ENCODE data around the gene KRTAP17-1. TPM values are rescaled to one million over a fixed set of nuclear protein-coding genes. Genes with fewer than 3 reads are reported as not detected.

The KRTAP17-1 gene
- polyA plus RNA-seq, 1 of the 3 experiments (the other 2 are of a cell fraction): not detected

DNA sequence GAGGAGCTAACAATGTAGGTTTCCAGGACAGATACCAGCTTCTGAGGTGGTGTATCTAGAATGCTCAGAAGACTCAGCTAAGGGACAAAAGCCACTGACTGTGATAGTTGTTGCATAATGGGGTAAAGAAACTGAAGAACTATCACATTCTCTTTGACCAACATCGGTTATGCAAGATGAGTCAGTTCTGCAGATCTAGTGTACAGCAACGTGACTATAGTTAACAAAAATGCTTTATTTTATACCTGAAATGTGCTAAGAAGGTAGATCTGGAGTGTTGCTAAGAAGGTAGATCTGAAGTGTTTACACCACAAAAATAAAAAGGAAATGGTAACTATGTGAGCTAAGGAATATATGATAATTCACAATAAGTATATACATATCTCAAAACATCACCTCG, 47.8 kb downstream of the KRTAP17-1 start:
- H3K4me2 ChIP-seq: no peak overlapping the region
- H3K36me3 ChIP-seq (replicated peaks in 1 of 2; ENCODE audit: control insufficient read depth in 1 of 2, insufficient read depth in 2 of 2, low read length in 1 of 2): no peaks in the 10 kb centered on the region
- no peaks in the 10 kb centered on the region for H3K79me2 ChIP-seq (ENCODE audit: insufficient read depth)
- TF ChIP-seq RAD21 (IDR thresholded peaks at IDR 0.05; ENCODE audit: low read length) (no peak), SIN3A (IDR thresholded peaks at IDR 0.05; ENCODE audit: borderline replicate concordance, low read depth, low read length) (no peak), TAF1 (IDR thresholded peaks at IDR 0.05; ENCODE audit: borderline replicate concordance, low read depth, low read length) (no peak), EP300 (IDR thresholded peaks at IDR 0.05; ENCODE audit: borderline replicate concordance in 1 of 2, low read depth in 1 of 2, low read length in 1 of 2) (no peak), MEF2A (IDR thresholded peaks at IDR 0.05; ENCODE audit: borderline replicate concordance, low read depth) (no peak), ELF1 (IDR thresholded peaks at IDR 0.05) (no peak), GABPA (IDR thresholded peaks at IDR 0.05; ENCODE audit: low read depth) (no peak), RCOR1 (IDR thresholded peaks at IDR 0.05; ENCODE audit: low read length) (no peak), NRF1 (IDR thresholded peaks at IDR 0.05; ENCODE audit: low read depth, low read length) (no peak), SMC3 (IDR thresholded peaks at IDR 0.05; ENCODE audit: low read depth, low read length) (no peak), CHD2 (IDR thresholded peaks at IDR 0.05; ENCODE audit: low read length, partially characterized antibody) (no peak), RXRA (IDR thresholded peaks at IDR 0.05; ENCODE audit: borderline replicate concordance, low read depth) (no peak)
- TF ChIP-seq, protein P1, sequence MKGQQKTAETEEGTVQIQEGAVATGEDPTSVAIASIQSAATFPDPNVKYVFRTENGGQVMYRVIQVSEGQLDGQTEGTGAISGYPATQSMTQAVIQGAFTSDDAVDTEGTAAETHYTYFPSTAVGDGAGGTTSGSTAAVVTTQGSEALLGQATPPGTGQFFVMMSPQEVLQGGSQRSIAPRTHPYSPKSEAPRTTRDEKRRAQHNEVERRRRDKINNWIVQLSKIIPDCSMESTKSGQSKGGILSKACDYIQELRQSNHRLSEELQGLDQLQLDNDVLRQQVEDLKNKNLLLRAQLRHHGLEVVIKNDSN (IDR thresholded peaks at IDR 0.05; ENCODE audit: borderline replicate concordance, low read depth): no peak
- TF ChIP-seq, protein P2, sequence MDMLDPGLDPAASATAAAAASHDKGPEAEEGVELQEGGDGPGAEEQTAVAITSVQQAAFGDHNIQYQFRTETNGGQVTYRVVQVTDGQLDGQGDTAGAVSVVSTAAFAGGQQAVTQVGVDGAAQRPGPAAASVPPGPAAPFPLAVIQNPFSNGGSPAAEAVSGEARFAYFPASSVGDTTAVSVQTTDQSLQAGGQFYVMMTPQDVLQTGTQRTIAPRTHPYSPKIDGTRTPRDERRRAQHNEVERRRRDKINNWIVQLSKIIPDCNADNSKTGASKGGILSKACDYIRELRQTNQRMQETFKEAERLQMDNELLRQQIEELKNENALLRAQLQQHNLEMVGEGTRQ (IDR thresholded peaks at IDR 0.05; ENCODE audit: borderline replicate concordance, low read depth, low read length): no peak
- no peak for DNase-seq
- no peaks in the 10 kb centered on the region for H3K9me3 ChIP-seq
- ChIA-PET CTCF (no interaction called here), POLR2A (no interaction called here)
- WGBS (ENCODE audit: low lambda C conversion rate): 61% methylated on average over 3 of the region's 3 CpGs
- no peak overlapping the region for H3K4me3 ChIP-seq (ENCODE audit: low read depth in 2 of 2, low read length in 1 of 2)
- no peaks in the 10 kb centered on the region for H3K4me1 ChIP-seq (ENCODE audit: control insufficient read depth in 1 of 2, insufficient read depth in 2 of 2, low read depth in 1 of 2, low read length in 1 of 2)
- H3F3A ChIP-seq (replicated peaks; ENCODE audit: insufficient read depth): no peaks in the 10 kb centered on the region
- no peak overlapping the region for H3K9ac ChIP-seq
- no peaks in the 10 kb centered on the region for H3K9me2 ChIP-seq
- no peaks in the 10 kb centered on the region for H4K20me1 ChIP-seq (ENCODE audit: insufficient read depth)
- H3K27ac ChIP-seq (ENCODE audit: low read depth in 2 of 2, low read length in 1 of 2): no peak overlapping the region
- no peak overlapping the region for H2AFZ ChIP-seq (ENCODE audit: low read depth)
- H3K27me3 ChIP-seq (ENCODE audit: insufficient read depth): peaks cover 4% of the 10 kb centered on the region; the same call in 1 of the 2 replicates

DNA sequence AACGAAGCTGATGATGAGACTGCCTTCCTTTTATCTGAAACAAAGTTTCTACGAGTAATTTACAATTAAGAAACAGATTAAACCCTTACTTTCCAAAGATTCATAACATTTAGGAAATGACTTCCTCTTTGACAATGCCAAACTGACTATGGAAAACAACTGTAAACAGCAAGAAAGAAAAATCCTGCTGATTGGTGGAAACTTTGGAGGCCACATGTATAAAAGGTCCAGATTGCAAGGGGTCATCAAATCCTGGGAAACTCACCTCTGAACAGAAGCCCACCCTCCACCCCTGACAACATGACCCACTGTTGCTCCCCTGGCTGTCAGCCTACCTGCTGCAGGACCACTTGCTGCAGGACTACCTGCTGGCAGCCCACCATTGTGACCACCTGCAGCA, 50.4 kb downstream of the KRTAP17-1 start, which contains the start of gene KRTAP9-6:
Gene KRTAP9-6 (plus strand): TSS at position 301 of the 400 bp plus-strand sequence. CDS start 0 bp downstream, at position 301.
- ChIA-PET POLR2A (no interaction called here), CTCF (no interaction called here)
- H3F3A ChIP-seq (replicated peaks; ENCODE audit: insufficient read depth): no peaks in the 10 kb centered on the region
- no peak for DNase-seq
- 5% methylated on average over 2 of the region's 2 CpGs for WGBS (ENCODE audit: low lambda C conversion rate)
- H3K36me3 ChIP-seq (replicated peaks in 1 of 2; ENCODE audit: control insufficient read depth in 1 of 2, insufficient read depth in 2 of 2, low read length in 1 of 2): no peaks in the 10 kb centered on the region
- H3K9ac ChIP-seq: no peak within 1 kb of the TSS
- H3K27me3 ChIP-seq (ENCODE audit: insufficient read depth): peaks cover 8% of the 10 kb centered on the region; the same call in 1 of the 2 replicates
- H3K4me1 ChIP-seq (ENCODE audit: control insufficient read depth in 1 of 2, insufficient read depth in 2 of 2, low read depth in 1 of 2, low read length in 1 of 2): no peaks in the 10 kb centered on the region
- H3K4me2 ChIP-seq: no peak within 1 kb of the TSS
- TF ChIP-seq YY1 (IDR thresholded peaks at IDR 0.05; ENCODE audit: low read depth): no peak
- no peak for TF ChIP-seq GATA2 (CRISPR knock-in tag; IDR thresholded peaks at IDR 0.05)
- no peak for TF ChIP-seq MEF2A (IDR thresholded peaks at IDR 0.05; ENCODE audit: borderline replicate concordance, low read depth)
- no peak for TF ChIP-seq POLR2AphosphoS5 (IDR thresholded peaks at IDR 0.05; ENCODE audit: low read depth, low read length)
- no peaks in the 10 kb centered on the region for H3K9me3 ChIP-seq
- H3K27ac ChIP-seq (ENCODE audit: low read depth in 2 of 2, low read length in 1 of 2): no peak within 1 kb of the TSS
- H4K20me1 ChIP-seq (ENCODE audit: insufficient read depth): no peaks in the 10 kb centered on the region
- no peak within 1 kb of the TSS for H2AFZ ChIP-seq (ENCODE audit: low read depth)
- no peaks in the 10 kb centered on the region for H3K9me2 ChIP-seq
- no peak within 1 kb of the TSS for H3K4me3 ChIP-seq (ENCODE audit: low read depth in 2 of 2, low read length in 1 of 2)
- no peaks in the 10 kb centered on the region for H3K79me2 ChIP-seq (ENCODE audit: insufficient read depth)

Small RNAs within 50 kb of the gene (small RNA-seq; reads per million reads assigned to genes)
- gene KRTAP9-10P: 0 reads per million in 7 experiments

Other genes starting within 250 kb of the KRTAP17-1 start
- not detected in 2 replicates for gene KRTAP2-4, start 249.8 kb downstream of the KRTAP17-1 start, polyA plus RNA-seq (2012; rRNA removed)
- gene KRTAP4-7, start 231.6 kb downstream of the KRTAP17-1 start, polyA plus RNA-seq (2012; rRNA removed): not detected in 2 replicates
- gene KRTAP4-8, start 217.6 kb downstream of the KRTAP17-1 start, polyA plus RNA-seq (2012; rRNA removed): not detected in 2 replicates
- gene KRTAP4-16, start 213.5 kb downstream of the KRTAP17-1 start, polyA plus RNA-seq (2012; rRNA removed): not detected in 2 replicates
- gene KRTAP4-9, start 210.3 kb downstream of the KRTAP17-1 start, polyA plus RNA-seq (2012; rRNA removed): not detected in 2 replicates
- gene KRTAP4-11, start 197.3 kb downstream of the KRTAP17-1 start, polyA plus RNA-seq (2012; rRNA removed): not detected in 2 replicates
- not detected in 2 replicates for gene KRTAP4-12, start 191.5 kb downstream of the KRTAP17-1 start, polyA plus RNA-seq (2012; rRNA removed)
- not detected in 2 replicates for gene KRTAP4-6, start 175.2 kb downstream of the KRTAP17-1 start, polyA plus RNA-seq (2012; rRNA removed)
- gene KRTAP4-5, start 165.9 kb downstream of the KRTAP17-1 start, polyA plus RNA-seq (2012; rRNA removed): not detected in 2 replicates
- gene KRTAP4-4, start 155.0 kb downstream of the KRTAP17-1 start, polyA plus RNA-seq (2012; rRNA removed): not detected in 2 replicates
- gene KRTAP4-3, start 147.5 kb downstream of the KRTAP17-1 start, polyA plus RNA-seq (2012; rRNA removed): not detected in 2 replicates
- gene KRTAP4-2, start 137.5 kb downstream of the KRTAP17-1 start, polyA plus RNA-seq (2012; rRNA removed): not detected in 2 replicates
- gene KRTAP4-1, start 130.8 kb downstream of the KRTAP17-1 start, polyA plus RNA-seq (2012; rRNA removed): not detected in 2 replicates
- gene KRTAP9-1, start 125.8 kb downstream of the KRTAP17-1 start, polyA plus RNA-seq (2012; rRNA removed): not detected in 2 replicates
- gene KRTAP9-2, start 89.1 kb downstream of the KRTAP17-1 start, polyA plus RNA-seq (2012; rRNA removed): not detected in 2 replicates
- not detected in 2 replicates for gene KRTAP9-3, start 83.3 kb downstream of the KRTAP17-1 start, polyA plus RNA-seq (2012; rRNA removed)
- gene KRTAP9-8, start 77.7 kb downstream of the KRTAP17-1 start, polyA plus RNA-seq (2012; rRNA removed): not detected in 2 replicates
- gene KRTAP9-4, start 66.0 kb downstream of the KRTAP17-1 start, polyA plus RNA-seq (2012; rRNA removed): not detected in 2 replicates
- not detected in 2 replicates for gene KRTAP9-9, start 60.3 kb downstream of the KRTAP17-1 start, polyA plus RNA-seq (2012; rRNA removed)
- not detected in 2 replicates for gene KRTAP9-6, start 50.3 kb downstream of the KRTAP17-1 start, polyA plus RNA-seq (2012; rRNA removed)
- gene KRTAP9-7, start 40.0 kb downstream of the KRTAP17-1 start, polyA plus RNA-seq (2012; rRNA removed): not detected in 2 replicates
- not detected in 2 replicates for gene KRTAP29-1, start 12.9 kb downstream of the KRTAP17-1 start, polyA plus RNA-seq (2012; rRNA removed)
- not detected in 2 replicates for gene KRTAP16-1, start 6.4 kb downstream of the KRTAP17-1 start, polyA plus RNA-seq (2012; rRNA removed)
- gene KRT33A, start 35.1 kb upstream of the KRTAP17-1 start, polyA plus RNA-seq (2012; rRNA removed): not detected in 2 replicates
- gene KRT33B, start 54.1 kb upstream of the KRTAP17-1 start, polyA plus RNA-seq (2012; rRNA removed): 0.08 TPM in 1 of 2 replicates, not detected in the other
- 0.05 and 0.08 TPM in 2 replicates for gene KRT34, start 66.6 kb upstream of the KRTAP17-1 start, polyA plus RNA-seq (2012; rRNA removed)
- gene KRT31, start 81.9 kb upstream of the KRTAP17-1 start, polyA plus RNA-seq (2012; rRNA removed): 0.03 TPM in 1 of 2 replicates, not detected in the other
- not detected in 2 replicates for gene KRT37, start 108.9 kb upstream of the KRTAP17-1 start, polyA plus RNA-seq (2012; rRNA removed)
- not detected in 2 replicates for gene KRT38, start 125.3 kb upstream of the KRTAP17-1 start, polyA plus RNA-seq (2012; rRNA removed)
- gene KRT32, start 151.7 kb upstream of the KRTAP17-1 start, polyA plus RNA-seq (2012; rRNA removed): not detected in 2 replicates
- gene KRT35, start 165.4 kb upstream of the KRTAP17-1 start, polyA plus RNA-seq (2012; rRNA removed): not detected in 2 replicates
- gene KRT36, start 174.2 kb upstream of the KRTAP17-1 start, polyA plus RNA-seq (2012; rRNA removed): not detected in 2 replicates
- gene KRT13, start 189.9 kb upstream of the KRTAP17-1 start, polyA plus RNA-seq (2012; rRNA removed): 0.39 and 0.67 TPM in 2 replicates
- 16.9 and 17.0 TPM in 2 replicates for gene KRT15, start 203.2 kb upstream of the KRTAP17-1 start, polyA plus RNA-seq (2012; rRNA removed)
- 1.8 and 2.5 TPM in 2 replicates for gene KRT19, start 212.6 kb upstream of the KRTAP17-1 start, polyA plus RNA-seq (2012; rRNA removed)

All from SK-N-SH (cell line).